ENCODE data around the gene TCTA. TPM values are rescaled to one million over a fixed set of nuclear protein-coding genes. Genes with fewer than 3 reads are reported as not detected.

TCTA gene
- total and polyA plus RNA-seq, 2 of the 8 experiments (the other 6 are each of a cell fraction or from before 2014, with no cell fraction given), result 6.2 to 11.0 TPM

GRCh38 chr3:49410846-49411534 lies 1.2 kb upstream of the TCTA start (continued):
- TF ChIP-seq CHD7 (IDR thresholded peaks at IDR 0.05; ENCODE audit: insufficient replicate concordance, low read length) (peak; percentile 19), HDAC6 (IDR thresholded peaks at IDR 0.05; ENCODE audit: low read depth, low read length) (no peak)
